GM21786 (cell line): ENCODE data around the gene BCL11A.
A peak's percentile ranks its signal among the peaks of the same experiment; 100 is the strongest.

Experiments
- ATAC-seq: cut with Tn5 transposase; IDR thresholded peaks from one replicate; pipeline ENCODE4 v1.9.1; 2021; ENCODE audit not compliant: unreplicated experiment

Gene BCL11A

DNA sequence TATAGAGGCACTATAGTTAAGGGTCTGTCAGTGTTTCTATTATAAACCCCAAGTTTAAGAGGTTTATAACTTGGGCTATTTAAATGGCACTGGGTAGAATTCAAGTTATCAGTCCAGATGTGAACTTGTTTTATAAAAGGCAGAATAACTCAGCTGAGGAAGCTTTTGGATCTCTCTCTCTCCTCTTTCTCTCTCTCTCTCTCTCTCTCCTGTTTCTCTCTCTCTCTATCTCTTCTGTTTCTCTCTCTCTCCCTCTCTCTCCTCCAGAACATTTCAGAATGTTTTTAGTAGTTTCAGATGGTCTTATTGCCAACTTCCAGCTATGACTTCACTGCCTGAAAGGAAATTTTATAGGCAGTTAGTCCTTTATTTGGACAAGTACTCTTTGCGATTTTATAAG is 6.4 kb upstream of the BCL11A start:
- ATAC-seq, result no peak

DNA sequence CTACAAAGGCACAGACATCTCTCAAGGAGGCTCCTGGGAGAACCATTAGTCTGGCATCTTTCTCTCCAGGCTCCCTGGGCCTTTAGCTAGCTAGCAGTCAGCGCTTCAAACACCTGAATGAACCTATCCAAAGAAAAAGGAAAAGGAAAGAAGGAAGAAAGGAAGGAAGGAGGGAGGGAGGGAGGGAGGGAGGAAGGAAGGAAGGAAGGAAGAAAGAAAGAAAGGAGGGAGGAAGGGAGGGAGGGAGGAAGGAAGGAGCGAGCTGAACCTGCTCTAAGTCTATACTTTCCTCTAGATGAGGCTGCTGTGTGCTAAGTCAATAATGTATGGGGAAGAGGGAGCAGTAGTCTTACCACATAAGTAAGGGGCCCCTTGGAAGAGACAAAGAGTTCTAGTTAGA is 5.1 kb upstream of the BCL11A start:
- ATAC-seq, result no peak

DNA sequence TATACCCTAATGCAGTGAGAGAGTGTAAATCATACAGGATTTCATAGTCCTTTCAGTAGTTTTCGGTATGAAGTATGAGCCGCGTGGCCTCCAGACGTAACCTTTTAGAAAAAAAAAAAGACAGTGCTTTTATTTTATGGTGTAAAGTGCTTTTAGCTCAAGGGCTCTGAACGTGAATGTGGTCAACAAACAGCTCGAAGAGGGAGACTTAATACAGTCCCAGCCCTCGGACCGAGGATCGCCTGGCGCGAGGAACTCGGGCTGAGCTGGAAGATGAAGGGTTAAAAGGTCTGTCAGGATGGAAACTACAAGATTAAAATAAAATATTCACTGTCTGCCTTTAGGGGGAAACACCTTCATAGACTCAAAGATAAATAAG is 4.0 kb upstream of the BCL11A start:
- ATAC-seq, result no peak

DNA sequence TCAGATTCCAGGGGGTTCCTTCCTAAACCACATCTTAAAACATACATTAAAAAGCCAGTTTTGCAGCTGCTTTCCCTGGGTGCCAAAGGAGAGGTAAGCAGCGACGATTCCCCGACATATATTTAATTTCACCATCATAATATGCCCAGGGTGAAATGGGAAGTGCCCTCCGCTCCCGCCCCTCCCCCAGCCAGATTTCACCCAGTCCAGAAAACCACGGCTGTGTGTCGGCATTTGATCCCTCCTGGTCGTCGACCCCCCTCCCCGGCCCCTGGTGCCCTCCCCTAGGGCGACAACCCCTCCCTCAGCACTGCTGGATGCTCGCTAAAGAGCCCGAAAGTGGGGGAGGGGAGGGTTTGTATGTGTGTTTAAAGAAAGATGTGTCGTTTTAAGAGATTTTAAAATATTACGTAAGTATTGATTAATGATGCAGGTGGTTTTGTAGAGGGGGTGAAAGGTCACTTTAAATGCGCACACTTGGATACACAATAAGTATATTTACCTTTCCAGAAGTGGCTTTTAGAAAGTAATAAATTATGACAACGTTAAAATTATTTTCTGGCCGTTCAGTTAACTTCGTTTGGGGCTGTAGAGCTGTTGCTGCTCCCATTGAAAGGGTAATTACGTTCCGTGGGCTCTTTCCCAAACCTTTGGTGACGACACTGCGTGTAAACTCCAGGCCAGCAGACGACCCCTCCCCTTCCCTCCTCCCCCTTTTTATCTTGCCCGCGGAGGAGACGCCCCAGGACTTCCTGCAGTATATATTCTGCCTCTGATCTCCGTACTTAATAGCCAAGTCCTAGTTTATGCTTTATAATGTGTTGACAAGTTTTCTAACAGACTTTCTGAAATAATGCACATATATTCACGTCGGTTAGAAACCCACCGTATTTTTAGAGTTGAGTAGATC is 3.4 kb upstream of the BCL11A start:
- ATAC-seq, result no peak

DNA sequence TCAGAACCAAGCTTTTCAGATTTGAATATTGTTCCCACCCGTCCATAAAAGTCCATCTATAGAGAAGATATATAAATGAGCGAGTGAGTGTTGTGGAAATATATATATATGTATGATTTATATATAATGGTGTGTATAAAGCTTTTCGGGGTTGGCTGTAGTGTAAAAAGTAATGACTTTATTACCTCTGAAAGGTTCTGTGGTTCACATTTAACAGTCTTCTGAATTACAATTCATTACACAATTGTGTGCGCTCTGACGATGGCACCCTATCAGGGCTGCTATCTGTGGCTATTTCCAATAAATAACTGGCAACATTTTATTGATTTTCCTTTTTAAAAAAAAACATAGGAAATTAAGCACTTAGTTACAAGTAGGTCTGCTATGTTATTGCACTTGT is 2.7 kb upstream of the BCL11A start:
- no peak for ATAC-seq

DNA sequence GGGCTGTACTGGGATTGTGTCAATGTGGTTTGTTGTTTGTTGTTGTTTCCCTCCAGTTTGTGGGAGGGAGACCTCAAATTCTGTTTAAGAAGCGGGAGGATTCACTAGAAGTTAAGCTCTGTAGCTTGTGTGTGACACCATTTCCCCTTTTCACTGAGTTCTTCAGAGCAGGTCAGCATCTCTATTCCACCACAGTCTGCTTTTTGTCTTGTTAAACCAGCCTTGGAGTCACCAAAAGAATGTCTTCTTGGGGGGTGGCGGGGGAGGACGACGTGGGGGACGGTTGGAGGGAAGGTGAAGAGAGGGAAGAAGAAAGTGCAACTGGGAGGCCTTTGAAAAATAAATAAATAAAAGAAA is 2.3 kb upstream of the BCL11A start:
- no peak for ATAC-seq

DNA sequence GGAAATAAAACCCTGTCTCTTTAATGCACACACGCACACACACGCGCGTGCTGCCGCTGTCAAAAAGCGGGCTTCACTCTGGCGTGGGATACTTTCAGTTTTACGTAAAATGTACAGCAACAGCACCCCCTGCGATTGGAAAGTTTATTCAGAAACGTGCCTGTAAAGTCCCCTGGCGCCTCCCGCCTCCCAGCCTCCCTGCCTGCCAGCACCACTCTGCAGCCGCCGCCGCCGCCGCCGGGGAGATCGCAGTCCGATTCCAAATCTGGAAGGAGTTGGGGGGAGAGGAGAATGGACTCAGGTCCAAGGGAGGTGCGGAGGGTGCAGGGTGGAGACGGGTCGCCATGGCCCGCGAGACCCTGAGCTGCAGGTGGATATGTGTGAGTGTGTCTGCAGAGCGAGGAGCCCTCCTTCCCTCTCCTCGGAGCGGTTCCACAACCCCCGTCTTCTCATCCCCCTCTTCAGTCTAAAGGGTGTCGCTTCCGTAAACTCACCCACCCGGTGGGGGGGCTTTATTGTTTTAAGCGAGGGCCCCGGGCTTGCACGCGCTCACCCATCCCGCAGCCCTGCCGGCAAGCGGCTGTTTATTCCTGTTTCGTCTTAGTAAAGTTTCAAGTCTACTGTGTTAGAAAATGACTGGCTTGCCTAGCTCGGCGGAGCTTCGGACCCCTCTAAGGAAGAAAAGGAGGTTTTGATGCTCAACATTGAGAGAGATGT is 1.8 kb upstream of the BCL11A start:
- peak; percentile 36 for ATAC-seq

DNA sequence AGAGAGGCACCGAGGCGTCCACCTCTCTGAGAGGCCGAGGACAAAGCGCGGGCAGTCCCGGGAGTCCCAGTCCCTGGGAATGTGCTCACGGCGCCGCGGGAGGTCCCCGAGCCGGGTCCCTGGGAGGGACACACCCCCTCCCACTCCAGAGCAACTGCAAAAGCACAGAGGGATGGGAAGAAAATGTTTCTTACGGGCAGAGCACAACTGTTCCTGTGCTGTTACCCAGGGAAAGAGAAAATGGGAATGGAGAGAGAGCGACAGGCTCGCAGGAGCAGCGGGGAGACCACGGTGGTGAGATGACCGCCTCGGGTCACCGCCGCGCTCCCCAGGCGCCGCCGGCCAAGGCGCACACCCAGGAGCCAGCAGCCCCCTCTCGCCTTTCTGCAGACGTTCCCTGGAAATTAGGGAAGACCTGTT is 1.2 kb upstream of the BCL11A start:
- ATAC-seq, result peak; percentile 0

DNA sequence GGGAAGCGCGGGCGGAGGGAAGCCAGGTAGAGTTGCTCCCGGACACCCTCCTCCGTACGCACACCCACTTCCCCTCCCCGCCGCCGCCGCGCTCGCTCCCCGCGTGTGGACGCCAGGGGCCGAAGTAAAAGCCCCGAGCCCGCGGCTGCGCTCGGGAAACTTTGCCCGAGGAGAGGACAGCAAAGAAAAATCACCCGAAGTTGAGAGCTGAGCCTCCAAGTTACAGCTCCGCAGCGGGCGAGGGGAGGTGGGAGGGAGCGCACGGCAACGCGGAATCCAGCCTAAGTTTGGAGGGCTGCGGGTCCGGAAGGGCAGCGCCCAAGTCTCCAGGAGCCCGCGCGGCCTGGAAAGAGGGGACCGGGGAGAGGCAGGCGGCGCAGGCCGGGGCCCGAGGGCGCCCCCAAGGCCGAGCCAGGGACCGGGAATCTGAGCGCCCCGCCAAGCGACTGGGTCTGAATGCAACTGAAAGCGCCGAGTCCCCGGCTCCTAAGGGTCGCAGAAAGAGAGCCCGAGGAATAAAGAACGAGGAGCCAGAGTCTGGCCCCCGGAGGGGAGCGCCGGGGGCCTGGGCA is 706 bp upstream of the BCL11A start:
- ATAC-seq, result peak; percentile 15

DNA sequence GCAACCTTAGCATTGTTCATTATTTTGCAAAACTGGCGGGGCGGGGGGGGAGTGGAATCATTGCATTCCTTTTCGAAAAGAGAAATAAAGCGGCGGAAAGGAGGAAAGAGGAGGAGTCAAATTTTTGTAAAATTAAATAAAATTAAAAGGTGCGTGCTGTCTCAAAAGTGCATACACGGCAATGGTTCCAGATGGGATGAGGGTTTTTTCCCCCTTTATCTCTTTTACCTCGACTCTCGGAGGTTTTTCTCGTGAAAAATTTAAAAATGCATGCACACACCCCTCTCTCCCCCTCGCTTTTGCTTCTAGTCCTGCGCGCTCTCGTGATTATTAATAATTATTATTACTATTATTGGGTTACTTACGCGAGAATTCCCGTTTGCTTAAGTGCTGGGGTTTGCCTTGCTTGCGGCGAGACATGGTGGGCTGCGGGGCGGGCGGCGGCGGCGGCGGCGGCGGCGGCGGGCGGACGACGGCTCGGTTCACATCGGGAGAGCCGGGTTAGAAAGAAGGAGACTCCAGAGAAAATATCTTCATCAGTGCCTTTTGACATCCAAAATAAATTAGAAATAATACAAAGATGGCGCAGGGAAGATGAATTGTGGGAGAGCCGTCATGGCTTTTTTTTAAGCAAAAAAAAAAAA is 481 bp downstream of the BCL11A start:
- ATAC-seq, result no peak

DNA sequence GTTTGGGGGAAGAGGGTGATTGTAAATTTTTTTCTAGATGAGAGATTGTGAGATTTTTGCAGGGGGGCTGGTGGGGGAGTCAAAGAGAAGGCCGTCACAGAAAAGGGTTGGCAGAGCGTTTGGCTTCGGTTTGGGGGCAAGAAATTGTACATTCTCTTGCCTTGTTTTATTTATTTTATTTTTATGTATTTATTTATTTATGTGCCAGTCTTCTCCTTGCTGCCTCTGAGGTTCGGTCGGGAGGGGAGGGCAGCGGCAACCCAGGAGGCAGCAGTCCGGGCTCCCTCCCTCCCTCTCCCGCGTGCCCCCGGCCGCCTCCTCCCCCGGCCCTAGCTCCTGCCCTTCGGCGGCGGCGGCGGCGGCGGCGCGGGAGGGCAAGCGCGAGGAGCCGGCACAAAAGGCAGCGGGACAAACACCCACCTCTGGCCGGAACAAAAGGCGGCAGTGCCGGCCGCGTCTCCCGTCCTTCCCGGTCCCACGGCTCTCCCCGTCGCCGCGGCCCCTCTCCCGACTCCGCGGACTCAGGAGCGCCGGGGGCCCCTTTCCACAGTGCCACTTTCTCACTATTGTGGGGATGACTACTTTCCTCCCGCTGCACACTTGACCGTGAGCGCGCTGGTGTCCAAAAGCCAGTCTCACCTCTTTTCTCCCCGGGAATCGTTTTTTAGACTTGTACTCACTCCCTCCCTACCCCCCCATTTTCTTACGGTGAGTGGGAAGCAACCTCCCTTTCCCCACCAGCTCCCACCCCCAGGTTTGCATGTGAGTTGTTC is 1.2 kb downstream of the BCL11A start:
- no peak for ATAC-seq

DNA sequence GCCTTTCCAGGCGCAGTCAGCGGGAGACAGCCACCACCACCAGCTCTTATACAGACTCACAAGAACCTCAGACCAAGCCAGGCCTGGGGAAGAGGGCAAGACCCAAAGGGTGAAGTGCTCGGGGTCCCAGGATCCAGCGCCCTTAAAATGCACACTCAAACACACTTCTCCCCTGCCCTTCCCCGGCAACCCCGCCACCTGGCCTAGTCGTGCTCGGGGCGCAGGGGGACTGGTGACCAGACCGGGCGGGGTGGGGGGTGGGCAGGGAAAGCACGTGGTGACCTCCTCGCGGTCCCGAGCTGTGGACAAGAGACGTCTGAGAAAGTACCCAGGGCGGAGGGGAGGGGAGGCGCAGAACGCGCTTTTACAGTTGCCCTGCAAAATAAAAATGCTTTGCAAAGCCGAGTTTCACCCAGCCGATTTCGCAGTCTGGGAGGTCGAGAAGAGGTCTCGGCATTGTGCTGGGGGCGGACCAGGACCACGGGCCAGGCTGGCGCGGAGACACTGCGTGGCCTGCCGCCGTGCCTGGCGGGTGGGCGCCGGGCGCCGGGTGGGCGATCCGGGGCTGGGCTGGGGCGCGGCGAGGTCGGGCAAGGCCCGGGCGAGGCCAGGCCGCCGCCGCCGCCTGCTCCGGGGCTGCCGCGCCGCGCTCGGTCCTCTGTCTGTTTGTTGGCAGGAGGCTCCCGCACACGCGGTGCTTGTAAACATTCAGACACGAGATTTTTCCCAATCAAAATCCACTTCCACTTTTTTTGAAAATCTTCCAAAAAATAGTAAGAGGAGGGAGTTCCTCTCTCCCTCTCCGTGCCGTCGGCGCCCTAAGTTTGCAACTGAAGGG is 2.0 kb downstream of the BCL11A start:
- no peak for ATAC-seq

DNA sequence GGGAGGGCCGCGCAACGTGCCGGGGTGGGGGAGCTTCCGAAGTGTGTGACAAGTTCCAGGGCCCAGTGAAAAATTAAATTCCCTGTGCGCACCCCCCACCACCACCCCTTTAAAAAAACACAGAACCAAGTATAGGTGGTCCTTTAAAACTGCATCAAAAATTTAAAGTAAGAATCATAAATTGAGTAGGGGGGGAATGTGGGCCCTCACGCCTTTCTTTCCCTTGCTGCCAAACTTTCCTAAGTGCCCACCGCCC is 2.5 kb downstream of the BCL11A start:
- no peak for ATAC-seq

DNA sequence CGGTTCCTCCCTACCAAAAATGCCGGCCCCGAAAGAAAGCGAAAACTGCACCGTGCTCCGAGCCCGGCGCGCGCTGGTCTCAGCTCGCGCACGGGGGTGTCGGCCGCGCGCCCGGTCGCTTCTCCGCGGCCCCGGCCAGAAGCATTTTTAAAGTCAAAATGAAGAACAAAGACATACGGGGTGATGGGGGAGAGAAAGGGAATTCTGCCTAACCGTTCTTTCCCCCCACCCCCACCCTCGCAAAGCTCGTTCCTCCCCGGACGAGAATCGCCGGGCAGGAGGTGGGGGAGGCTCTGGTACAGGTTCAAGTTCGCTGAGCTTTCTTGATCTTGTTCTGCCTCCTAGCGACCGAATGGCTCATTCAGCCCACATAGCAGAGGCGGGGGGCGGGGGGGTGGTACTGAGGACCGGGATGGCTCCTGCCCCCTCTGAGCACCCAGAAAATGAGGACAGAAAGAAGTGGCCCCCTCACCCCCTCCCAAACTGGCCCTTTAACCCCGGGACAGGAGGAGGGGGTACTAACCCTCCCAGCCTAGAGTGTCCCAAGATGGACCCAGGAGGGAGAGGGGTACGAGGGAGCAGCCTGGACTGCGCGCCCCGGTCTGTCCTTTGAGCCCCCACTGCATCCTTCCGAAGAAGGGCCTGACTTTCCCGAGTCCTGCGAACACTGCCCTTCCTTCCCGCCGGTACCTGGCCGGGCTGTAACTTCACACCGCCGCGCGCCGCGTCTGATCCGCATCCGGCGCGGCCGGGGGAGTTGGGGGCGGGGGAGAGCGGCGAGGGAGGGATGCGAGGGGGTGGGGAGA is 3.1 kb downstream of the BCL11A start:
- peak; percentile 43 for ATAC-seq

DNA sequence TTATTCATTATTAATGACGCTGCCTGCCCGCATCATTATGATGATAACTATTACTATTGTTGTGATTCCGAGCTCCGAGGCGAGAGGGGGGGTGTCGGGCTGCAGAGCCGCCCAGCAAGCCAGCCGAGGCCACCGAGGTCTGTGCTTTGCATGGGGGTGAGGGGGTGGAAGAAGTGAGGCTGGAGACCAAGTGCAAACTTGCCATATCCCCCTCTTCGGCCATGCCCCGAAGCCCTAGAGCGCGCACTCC is 3.6 kb downstream of the BCL11A start:
- ATAC-seq, result no peak

DNA sequence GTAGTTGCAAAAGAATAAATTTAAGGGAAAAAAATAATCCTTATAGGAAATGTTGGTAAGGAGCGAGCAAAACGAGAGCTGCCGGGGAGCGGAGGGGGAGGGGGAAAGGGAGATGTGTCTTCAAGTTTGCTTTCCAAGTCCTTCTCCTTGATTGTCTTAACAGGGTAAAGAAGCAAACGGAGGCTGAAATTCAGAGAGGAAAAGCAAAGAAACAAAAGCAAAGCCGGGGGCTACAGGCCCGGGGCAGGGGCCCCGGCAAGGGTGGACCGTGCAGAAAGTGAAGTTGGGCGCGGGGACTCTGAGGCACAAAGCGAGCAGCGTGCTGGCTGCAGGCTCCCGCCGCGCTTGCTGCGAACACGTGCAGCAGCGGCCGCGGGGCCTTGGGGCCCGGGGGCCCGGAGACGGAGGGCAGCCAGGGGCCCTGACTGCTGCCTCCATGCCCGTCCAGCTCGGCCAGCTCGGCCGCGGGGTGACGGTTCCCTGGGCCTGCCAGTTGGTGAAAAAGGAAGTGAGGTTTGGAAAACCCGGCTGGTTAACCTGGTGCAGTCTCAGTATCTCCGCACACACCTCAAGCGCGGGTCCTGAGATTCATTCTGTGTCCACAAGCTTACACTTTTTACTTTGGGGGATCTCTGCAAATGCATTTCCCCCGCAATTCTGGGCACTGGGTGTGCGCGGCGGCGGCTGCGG is 4.1 kb downstream of the BCL11A start:
- ATAC-seq, result no peak

DNA sequence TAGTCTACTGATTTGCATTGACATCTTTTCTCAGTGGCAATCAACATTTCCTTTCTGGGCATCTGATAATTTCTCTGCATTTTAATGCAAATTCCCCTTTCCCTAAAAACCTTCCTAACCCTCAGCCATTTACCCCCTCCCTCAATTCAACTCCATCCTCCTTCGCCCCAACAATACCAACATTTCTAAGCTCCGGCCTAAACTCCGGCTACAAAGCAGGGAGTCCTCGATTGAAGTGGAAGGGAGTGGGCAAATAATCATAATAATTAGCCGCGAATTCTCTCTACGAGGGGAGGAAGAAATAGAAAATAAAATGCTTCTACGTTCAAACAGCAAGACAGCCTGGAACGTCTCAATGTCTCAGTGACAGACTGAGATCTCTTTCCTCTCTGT is 4.6 kb downstream of the BCL11A start:
- ATAC-seq, result no peak

DNA sequence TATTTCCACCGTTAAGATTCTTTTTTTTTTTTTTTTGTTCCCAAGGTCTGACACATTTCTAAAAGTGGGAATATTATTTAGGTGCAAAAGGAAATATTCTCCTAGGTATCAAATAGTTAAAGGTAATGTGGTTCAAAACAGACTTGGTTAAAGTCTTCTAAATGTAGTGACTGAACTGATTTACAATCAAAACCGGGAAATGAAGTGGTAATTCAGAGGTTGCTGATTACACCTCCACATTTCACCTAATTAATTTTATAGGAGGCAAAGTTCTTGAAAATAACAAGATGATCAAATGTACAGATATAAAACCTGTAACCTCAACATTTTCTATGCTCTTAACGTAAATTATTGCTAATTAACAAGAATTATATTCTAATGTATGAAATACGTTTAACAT is 5.1 kb downstream of the BCL11A start:
- no peak for ATAC-seq

DNA sequence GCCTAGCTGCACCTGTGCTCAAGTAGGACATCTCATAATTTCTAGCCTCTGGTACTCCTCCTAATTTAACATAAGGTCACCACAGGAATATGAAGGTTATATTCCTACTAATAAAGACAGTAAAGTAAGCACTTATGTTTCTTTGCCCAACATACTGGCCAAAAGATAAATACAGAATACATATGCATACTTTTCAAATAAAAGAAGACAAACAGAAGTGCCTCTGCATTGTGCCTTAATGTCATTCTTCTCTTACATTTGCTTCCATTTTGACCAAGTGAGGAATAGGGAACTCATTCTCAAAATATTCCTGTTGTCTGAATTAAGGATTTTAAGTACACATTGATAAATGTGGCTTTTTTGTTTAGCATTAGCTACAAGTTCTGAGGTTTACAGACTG is 5.6 kb downstream of the BCL11A start:
- no peak for ATAC-seq
